ENCODE measurements around the gene COBLL1.

COBLL1 gene

DNA sequence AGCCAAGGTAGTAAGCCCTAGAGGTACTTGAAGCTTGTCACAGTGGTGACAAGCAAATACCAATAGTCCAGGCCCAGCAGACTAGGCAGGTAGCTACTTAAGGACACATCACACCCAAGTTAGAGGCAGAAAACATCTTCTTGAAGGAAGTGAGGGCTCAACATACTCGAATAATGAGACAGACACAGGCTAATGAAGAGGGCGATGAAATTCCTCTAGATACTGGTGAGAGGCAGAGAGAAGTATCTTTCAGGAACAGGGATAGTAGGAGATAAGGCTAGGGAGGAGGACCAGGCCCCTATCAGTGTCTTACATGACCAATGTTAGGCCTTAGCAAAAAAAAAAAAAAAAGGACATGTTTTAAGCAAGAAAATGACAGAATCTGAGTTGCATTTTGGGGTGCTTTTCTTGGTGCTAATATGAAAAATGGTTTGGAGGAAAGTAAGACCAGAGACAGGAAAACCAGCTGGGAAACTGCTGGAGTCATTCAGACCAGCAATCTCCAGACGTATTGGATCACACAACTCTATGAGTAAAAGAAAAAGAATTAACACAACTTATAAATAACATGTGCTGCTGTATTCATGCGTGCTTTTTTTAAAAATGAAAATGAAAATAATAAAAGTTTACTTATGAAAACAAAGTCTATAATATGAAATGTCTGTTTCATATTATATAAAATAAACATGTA, 37.7 kb downstream of the COBLL1 start:
- no peak for TF ChIP-seq CTCF (IDR thresholded peaks at IDR 0.05; ENCODE audit: low read depth, low read length)
- DNase-seq (ENCODE audit: extremely low read depth, low read depth): no peak

DNA sequence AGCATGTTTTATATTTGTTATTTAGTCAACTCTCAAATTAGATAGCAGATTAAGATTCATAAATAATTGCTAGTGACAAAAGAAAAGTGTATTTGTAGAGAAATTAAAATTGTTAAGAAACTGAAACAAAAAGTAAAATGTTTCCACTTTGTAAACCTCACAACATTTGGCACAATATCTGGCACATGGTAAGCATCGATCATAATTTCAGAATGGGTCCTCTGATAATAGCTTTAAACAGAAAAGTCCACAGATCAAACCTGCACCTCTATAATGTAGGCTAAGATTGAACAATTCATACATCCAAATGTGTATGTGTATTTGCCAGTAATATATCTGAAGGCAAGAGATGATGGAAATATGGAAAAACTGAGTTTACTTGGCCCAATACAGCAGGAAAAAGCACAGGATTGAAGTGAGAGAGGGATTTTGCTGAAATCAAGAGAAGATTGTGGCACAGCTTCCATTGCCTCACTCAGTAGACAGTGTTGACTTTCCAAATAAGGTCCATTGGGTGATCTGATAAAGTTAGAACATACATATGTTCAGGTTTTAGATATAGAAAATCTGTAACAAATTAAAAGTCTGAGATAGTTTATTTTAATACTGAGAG, 39.4 kb downstream of the COBLL1 start:
- no peak for TF ChIP-seq CTCF (IDR thresholded peaks at IDR 0.05; ENCODE audit: low read depth, low read length)
- no peak for DNase-seq (ENCODE audit: extremely low read depth, low read depth)

DNA sequence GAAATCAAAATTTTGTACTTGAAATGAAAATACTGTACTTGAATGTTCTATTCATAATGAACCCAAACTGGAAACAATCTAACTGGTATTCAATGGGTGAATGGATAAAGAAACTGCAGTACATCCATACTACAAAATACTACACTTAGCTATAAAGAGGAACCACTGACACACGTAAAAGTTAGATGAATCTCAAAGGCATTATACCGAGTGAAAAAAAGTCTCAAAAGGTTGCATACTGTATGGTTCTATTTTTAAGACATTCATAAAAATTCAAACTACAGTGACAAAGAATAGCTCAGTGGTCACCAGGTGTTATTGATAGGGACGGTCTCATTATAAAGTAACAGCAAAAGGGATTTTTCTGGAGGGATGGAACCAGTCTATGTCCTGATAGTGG, 41.1 kb downstream of the COBLL1 start:
- no peak for TF ChIP-seq CTCF (IDR thresholded peaks at IDR 0.05; ENCODE audit: low read depth, low read length)
- DNase-seq (ENCODE audit: extremely low read depth, low read depth): no peak

DNA sequence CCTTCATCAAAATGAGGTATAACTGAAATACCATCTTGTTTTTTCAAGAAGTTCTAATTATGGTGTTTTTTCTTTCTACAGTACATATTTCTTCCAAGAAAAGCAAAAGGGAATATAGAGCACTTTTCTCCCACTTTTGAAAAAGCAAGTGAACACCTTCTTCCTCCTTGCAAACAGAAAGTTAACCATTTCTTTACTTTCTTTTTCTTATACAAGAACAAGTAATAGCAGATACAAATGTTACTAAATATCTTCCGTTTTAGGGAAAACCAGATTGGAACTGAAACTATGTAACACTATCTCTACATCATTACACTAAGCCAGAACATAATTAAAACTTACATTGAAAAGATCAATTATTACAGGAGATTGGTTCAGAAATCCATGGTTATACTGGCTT, 44.0 kb downstream of the COBLL1 start:
- no peak for TF ChIP-seq CTCF (IDR thresholded peaks at IDR 0.05; ENCODE audit: low read depth, low read length)
- DNase-seq (ENCODE audit: extremely low read depth, low read depth): no peak

DNA sequence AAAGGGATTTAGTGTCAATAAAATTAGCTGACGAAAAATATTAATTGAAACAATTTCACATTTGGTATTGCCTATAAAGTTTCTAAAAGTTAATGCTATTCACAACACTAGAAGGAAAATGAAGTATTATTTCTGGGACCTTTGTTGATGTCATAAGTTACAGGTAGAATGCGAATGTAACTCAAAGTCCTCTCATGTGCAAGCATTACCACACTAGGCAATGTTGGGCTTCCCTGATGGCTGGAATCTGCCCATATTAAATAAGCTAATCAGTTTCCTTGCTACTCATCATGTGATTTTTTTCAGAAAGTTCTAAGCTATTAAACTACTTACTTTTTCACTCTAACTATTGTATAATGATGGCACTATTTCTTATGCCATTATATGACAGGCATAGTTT, 44.6 kb downstream of the COBLL1 start:
- no peak for TF ChIP-seq CTCF (IDR thresholded peaks at IDR 0.05; ENCODE audit: low read depth, low read length)
- DNase-seq (ENCODE audit: extremely low read depth, low read depth): no peak

GRCh38 chr2:164794432-164795231, 47.0 kb downstream of the COBLL1 start:
- no peak for TF ChIP-seq CTCF (IDR thresholded peaks at IDR 0.05; ENCODE audit: low read depth, low read length)
- no peak for DNase-seq (ENCODE audit: extremely low read depth, low read depth)

DNA sequence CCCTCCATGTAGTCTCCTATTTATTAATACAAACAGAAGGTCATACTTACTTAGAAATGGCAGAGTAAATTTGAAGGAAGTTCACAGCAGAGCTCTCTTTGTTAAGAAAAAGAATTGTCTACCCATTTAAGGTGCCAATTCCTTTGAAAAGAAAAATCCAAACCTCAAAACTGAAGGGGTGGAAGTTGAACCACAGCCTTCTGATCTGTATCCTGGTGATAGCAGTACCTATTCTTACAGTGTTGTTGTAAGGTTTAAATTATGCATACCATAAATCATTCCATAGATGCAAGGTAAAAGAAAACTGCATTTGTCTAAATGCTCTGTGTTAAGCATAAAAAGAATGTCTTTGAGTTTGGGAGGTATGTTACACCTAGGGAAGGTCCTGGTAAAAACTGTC, 47.6 kb downstream of the COBLL1 start:
- TF ChIP-seq CTCF (IDR thresholded peaks at IDR 0.05; ENCODE audit: low read depth, low read length): no peak
- DNase-seq (ENCODE audit: extremely low read depth, low read depth): no peak

All from AG09319 (cell line).